ENCODE measurements around the gene MGAT2.

DNA sequence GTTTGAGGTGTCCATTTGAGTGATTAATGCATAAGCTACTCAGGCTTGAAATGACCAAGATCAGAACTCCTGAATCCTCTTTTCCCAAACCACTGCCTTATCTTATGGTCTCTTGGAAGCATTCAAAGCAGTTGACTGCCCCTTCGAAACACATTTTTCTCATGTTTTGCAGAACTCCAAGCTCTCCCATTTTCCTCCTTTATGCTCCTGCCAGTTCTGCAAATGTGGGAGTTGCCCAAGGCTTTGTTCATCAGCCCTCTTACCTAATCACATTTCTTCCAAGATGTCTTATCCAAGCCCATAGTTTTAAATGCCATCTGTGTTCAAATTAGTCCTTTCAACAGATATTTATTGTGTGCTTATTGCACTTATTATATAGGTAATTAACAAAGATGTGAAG, 16.3 kb downstream of the MGAT2 start:
- TF ChIP-seq, protein P1, sequence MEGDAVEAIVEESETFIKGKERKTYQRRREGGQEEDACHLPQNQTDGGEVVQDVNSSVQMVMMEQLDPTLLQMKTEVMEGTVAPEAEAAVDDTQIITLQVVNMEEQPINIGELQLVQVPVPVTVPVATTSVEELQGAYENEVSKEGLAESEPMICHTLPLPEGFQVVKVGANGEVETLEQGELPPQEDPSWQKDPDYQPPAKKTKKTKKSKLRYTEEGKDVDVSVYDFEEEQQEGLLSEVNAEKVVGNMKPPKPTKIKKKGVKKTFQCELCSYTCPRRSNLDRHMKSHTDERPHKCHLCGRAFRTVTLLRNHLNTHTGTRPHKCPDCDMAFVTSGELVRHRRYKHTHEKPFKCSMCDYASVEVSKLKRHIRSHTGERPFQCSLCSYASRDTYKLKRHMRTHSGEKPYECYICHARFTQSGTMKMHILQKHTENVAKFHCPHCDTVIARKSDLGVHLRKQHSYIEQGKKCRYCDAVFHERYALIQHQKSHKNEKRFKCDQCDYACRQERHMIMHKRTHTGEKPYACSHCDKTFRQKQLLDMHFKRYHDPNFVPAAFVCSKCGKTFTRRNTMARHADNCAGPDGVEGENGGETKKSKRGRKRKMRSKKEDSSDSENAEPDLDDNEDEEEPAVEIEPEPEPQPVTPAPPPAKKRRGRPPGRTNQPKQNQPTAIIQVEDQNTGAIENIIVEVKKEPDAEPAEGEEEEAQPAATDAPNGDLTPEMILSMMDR (IDR thresholded peaks at IDR 0.05 in 4 of 5, conservative IDR thresholded peaks at IDR 0.05 in 1 of 5): no peak
- TF ChIP-seq POLR2A (IDR thresholded peaks at IDR 0.05): no peak
